Peyer's patch (tissue), 4 donors: Measurements from ENCODE around the gene IFNL1.

Experiments used
- CTCF ChIP-seq, 6 experiments: fragments of 450-650 bp in 4 of 6; fragments of 200-600 bp in 2 of 6; sonication (generic) in 1 of 6; IDR thresholded peaks; one replicate each; pipeline ENCODE4 v1.5.1; 2017 to 2019; ENCODE audit warnings: antibody characterized with exemption in 6 of 6, mild to moderate bottlenecking in 3 of 6, moderate library complexity in 1 of 6
- POLR2A ChIP-seq, 2 donors: fragments of 450-650 bp; IDR thresholded peaks; one replicate each; pipeline ENCODE4 v1.5.1; 2017; ENCODE audit warnings: antibody characterized with exemption in 2 of 2, mild to moderate bottlenecking in 2 of 2, moderate library complexity in 2 of 2

GRCh38 chr19:39301562-39301961 is 5.4 kb downstream of the IFNL1 start:
- TF ChIP-seq CTCF (IDR thresholded peaks at IDR 0.05) (no peak), POLR2A (IDR thresholded peaks at IDR 0.05) (no peak)
